GM12878 (cell line): Measurements from ENCODE around the gene C16orf74. TPM values are rescaled to one million over a fixed set of nuclear protein-coding genes. Genes with fewer than 3 reads are reported as not detected.

Source experiments
- ATAC-seq: fragments of 200-7000 bp; cut with Tn5 transposase; 3 replicates; pipeline ENCODE4 v1.9.1; 2020; ENCODE audit warnings: mild to moderate bottlenecking, moderate library complexity
- BruUV-seq: library from RNA; stranded (reverse); fragments of 400-500 nt; replicated peaks from 2 replicates; lab custom pipeline; 2021; lab: Mats Ljungman, UMichigan
- CTCF ChIA-PET: fragments of 300-600 bp; sonication (Branson Sonifier 250); formaldehyde crosslinking; extraction: SDS; loops from one replicate; lab custom pipeline; 2021; ENCODE audit warnings: inconsistent platforms; lab: Yijun Ruan, JAX
- POLR2A ChIA-PET: fragments of 350-600 bp; formaldehyde crosslinking; extraction: SDS; loops from one replicate; lab custom pipeline; 2021; ENCODE audit warnings: inconsistent platforms; lab: Charles Lee
- RAD21 ChIA-PET: fragments of 300-600 bp; sonication (Branson Sonifier 250); formaldehyde crosslinking; loops from one replicate; lab custom pipeline; 2023; ENCODE audit warnings: antibody characterized with exemption; ENCODE audit not compliant: unreplicated experiment; lab: Charles Lee
- SMC1A ChIA-PET: fragments of 300-600 bp; sonication (Branson Sonifier 250); formaldehyde crosslinking; loops from one replicate; lab custom pipeline; 2023; ENCODE audit not compliant: unreplicated experiment, uncharacterized antibody; lab: Charles Lee
- DNase-seq: peaks from one replicate; pipeline ENCODE4 v3.0.0-alpha.2; 2011; ENCODE audit warnings: low read depth, low spot score
- FAIRE-seq: peaks from 3 replicates; lab custom pipeline; 2011; peaks lifted over from hg19 to GRCh38; lab: Jason Lieb, UNC
- H2AFZ ChIP-seq: 2 replicates; pipeline ENCODE4 v1.6.0; 2011; ENCODE audit warnings: low read depth, low read length, control low read depth; ENCODE audit not compliant: control insufficient read depth
- H3K27ac ChIP-seq: 2 replicates; pipeline ENCODE4 v1.5.1; 2011; ENCODE audit warnings: control low read depth; ENCODE audit not compliant: control insufficient read depth, insufficient read depth
- H3K27me3 ChIP-seq, 2 experiments: replicated peaks in 1 of 2; 2 replicates each; pipeline versions ENCODE4 v1.6.0 to v1.6.1; 2011; ENCODE audit warnings: low read length in 1 of 2; ENCODE audit not compliant: control insufficient read depth in 2 of 2, insufficient read depth in 2 of 2
- H3K36me3 ChIP-seq, 2 experiments: 2 replicates each; pipeline ENCODE4 v1.5.1; 2011; ENCODE audit warnings: low read length in 1 of 2; ENCODE audit not compliant: control insufficient read depth in 2 of 2, insufficient read depth in 2 of 2
- H3K4me1 ChIP-seq: 2 replicates; pipeline ENCODE4 v1.6.1; 2011; ENCODE audit warnings: mild to moderate bottlenecking, low read length, moderate library complexity, mixed read lengths; ENCODE audit not compliant: control insufficient read depth, insufficient read depth
- H3K4me2 ChIP-seq: 2 replicates; pipeline ENCODE4 v1.6.0; 2011; ENCODE audit warnings: control low read depth; ENCODE audit not compliant: control insufficient read depth, insufficient read depth
- H3K4me3 ChIP-seq: fragments of 200-600 bp; sonication (generic); 2 replicates; pipeline ENCODE4 v1.5.1; 2016
- H3K79me2 ChIP-seq: 2 replicates; pipeline ENCODE4 v1.6.0; 2011; ENCODE audit warnings: low read length; ENCODE audit not compliant: control insufficient read depth, insufficient read depth
- H3K9ac ChIP-seq: 2 replicates; pipeline ENCODE4 v1.8.0; 2011; ENCODE audit warnings: low read length, control low read depth, mixed read lengths; ENCODE audit not compliant: control insufficient read depth, insufficient read depth
- H3K9me3 ChIP-seq: replicated peaks from 3 replicates; pipeline ENCODE4 v1.5.1; 2011; ENCODE audit warnings: mild to moderate bottlenecking, low read length; ENCODE audit not compliant: control insufficient read depth, insufficient read depth
- H4K20me1 ChIP-seq: 2 replicates; pipeline ENCODE4 v1.6.0; 2011; ENCODE audit not compliant: control insufficient read depth, insufficient read depth
- BMI1 ChIP-seq: fragments of 450-650 bp; IDR thresholded peaks from 2 replicates; pipeline ENCODE4 v1.6.1; 2016; ENCODE audit warnings: mild to moderate bottlenecking, moderate library complexity, borderline replicate concordance
- CEBPZ ChIP-seq: fragments of 150-350 bp; IDR thresholded peaks from 2 replicates; pipeline ENCODE4 v1.6.1; 2016; ENCODE audit warnings: low read depth, low read length
- FOXK2 ChIP-seq: fragments of 450-650 bp; IDR thresholded peaks from 2 replicates; pipeline ENCODE4 v1.6.1; 2017; ENCODE audit warnings: mild to moderate bottlenecking, moderate library complexity
- KAT2A ChIP-seq: conservative IDR thresholded peaks from 2 replicates; pipeline ENCODE4 v1.6.1; 2011; ENCODE audit warnings: low read depth, low read length; ENCODE audit not compliant: control insufficient read depth
- NFIC ChIP-seq: IDR thresholded peaks from 2 replicates; pipeline ENCODE4 v1.6.1; 2012; ENCODE audit warnings: low read depth, mild to moderate bottlenecking, inconsistent platforms, low read length, moderate library complexity
- TCF7 ChIP-seq: IDR thresholded peaks from 2 replicates; pipeline ENCODE4 v1.6.1; 2014; ENCODE audit warnings: antibody characterized with exemption, borderline replicate concordance
- WRNIP1 ChIP-seq: IDR thresholded peaks from 2 replicates; pipeline ENCODE4 v1.6.1; 2011; ENCODE audit warnings: low read depth, low read length, improper control_type of control experiment, borderline replicate concordance
- WGBS: methylation state at CpG from one replicate; pipeline ENCODE4 v1.1.6; 2016; ENCODE audit warnings: low lambda C conversion rate; ENCODE audit not compliant: insufficient replicate concordance, insufficient coverage; ENCODE audit errors: missing lambda C conversion rate; 5-methylcytosine and 5-hydroxymethylcytosine counted together
- in situ Hi-C: fragments of 300-500 bp; cut with MboI; formaldehyde crosslinking; loops from 9 replicates; pipeline ENCODE4 v1.14.3; 2018; ENCODE audit warnings: mixed read lengths
- intact Hi-C: fragments of 100-400 bp; cut with micrococcal nuclease; formaldehyde crosslinking; loops from one replicate; pipeline ENCODE4 v1.14.2; 2022; ENCODE audit not compliant: unreplicated experiment
- polyA plus RNA-seq, 11 experiments: library from polyadenylated mRNA; depleted of rRNA in 4 of 11; unstranded in 6 of 11; stranded (reverse) in 5 of 11; fragments of >200 nt; fragmentation: Nextera tagmentation in 4 of 11; fragmentation: Illumina TruSeq in 1 of 11; extraction: Ambion mirVana in 4 of 11; extraction: Trizol in 1 of 11; gene quantifications; 1 replicate in 1 of 11; 2 replicates in 10 of 11; pipeline versions ENCODE4 v1.2.1 to v1.2.3, GENCODE V29; 2011 to 2016; ENCODE audit warnings: inconsistent platforms in 2 of 11, missing spikeins in 2 of 11, low read depth in 1 of 11
- total RNA-seq, 4 experiments: library from RNA; depleted of rRNA in 3 of 4; stranded (reverse); fragments of >200 nt in 3 of 4; fragmentation: Illumina TruSeq in 1 of 4; extraction: Trizol in 1 of 4; gene quantifications; 2 replicates each; pipeline versions ENCODE4 v1.2.1 to v1.2.3, GENCODE V29; 2013 to 2021
- TF ChIP-seq, protein P1 (sequence below): fragments of 450-650 bp; formaldehyde crosslinking; IDR thresholded peaks from 2 replicates; pipeline ENCODE4 v1.4.0; 2020; ENCODE audit warnings: mild to moderate bottlenecking, moderate library complexity

Gene C16orf74
- total and polyA plus RNA-seq, 10 of the 15 experiments (the other 5 are each of a cell fraction or from before 2014, with no cell fraction given): 0.23 to 20.1 (median 6.8) TPM

DNA sequence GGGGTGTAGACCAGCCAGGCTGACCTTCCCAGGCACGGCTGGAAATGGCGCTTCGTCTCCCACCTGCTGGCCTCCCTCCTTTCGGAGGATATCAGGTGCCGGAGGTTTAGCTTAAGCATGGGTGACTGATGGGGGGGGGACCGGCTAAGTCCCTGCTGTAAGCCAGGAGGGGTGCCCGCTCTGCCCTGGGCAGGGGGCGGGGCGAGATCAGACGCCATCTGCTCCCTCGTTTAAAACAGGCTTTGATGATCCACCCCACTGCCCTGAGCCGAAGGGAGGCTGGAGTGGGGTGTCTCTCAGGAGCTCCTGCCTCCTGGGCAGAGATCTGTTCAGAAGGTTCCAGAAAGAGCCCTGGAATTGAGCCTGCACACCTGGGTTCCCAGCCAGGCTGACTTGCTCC lies 26.0 kb downstream of the C16orf74 start (continued):
- TF ChIP-seq, protein P1, sequence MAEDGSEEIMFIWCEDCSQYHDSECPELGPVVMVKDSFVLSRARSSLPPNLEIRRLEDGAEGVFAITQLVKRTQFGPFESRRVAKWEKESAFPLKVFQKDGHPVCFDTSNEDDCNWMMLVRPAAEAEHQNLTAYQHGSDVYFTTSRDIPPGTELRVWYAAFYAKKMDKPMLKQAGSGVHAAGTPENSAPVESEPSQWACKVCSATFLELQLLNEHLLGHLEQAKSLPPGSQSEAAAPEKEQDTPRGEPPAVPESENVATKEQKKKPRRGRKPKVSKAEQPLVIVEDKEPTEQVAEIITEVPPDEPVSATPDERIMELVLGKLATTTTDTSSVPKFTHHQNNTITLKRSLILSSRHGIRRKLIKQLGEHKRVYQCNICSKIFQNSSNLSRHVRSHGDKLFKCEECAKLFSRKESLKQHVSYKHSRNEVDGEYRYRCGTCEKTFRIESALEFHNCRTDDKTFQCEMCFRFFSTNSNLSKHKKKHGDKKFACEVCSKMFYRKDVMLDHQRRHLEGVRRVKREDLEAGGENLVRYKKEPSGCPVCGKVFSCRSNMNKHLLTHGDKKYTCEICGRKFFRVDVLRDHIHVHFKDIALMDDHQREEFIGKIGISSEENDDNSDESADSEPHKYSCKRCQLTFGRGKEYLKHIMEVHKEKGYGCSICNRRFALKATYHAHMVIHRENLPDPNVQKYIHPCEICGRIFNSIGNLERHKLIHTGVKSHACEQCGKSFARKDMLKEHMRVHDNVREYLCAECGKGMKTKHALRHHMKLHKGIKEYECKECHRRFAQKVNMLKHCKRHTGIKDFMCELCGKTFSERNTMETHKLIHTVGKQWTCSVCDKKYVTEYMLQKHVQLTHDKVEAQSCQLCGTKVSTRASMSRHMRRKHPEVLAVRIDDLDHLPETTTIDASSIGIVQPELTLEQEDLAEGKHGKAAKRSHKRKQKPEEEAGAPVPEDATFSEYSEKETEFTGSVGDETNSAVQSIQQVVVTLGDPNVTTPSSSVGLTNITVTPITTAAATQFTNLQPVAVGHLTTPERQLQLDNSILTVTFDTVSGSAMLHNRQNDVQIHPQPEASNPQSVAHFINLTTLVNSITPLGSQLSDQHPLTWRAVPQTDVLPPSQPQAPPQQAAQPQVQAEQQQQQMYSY (CRISPR knock-in tag): no peak

- H3K4me1 ChIP-seq: no peaks in the 10 kb centered on the region
- RAD21 ChIA-PET: no interaction called here
- WGBS: 50% methylated on average over 20 of the region's 20 CpGs
- H3K36me3 ChIP-seq: no peaks in the 10 kb centered on the region
- FAIRE-seq: no peak
- no TSS peak for BruUV-seq
- no peaks in the 10 kb centered on the region for H3K9me3 ChIP-seq
- H2AFZ ChIP-seq: no peak overlapping the region
- no peak overlapping the region for H3K4me2 ChIP-seq
- intact Hi-C loops: no loop called here
- H3K79me2 ChIP-seq: no peaks in the 10 kb centered on the region
- POLR2A ChIA-PET: no interaction called here
- in situ Hi-C loops: no loop called here
- DNase-seq: no peak
- CTCF ChIA-PET: interaction anchor here (0.6 to 1.5 kb wide), 3 partner anchors 12 to 301 kb away, joined by 3 to 4 read pairs (median 3); no protein-coding TSS in a partner anchor
- SMC1A ChIA-PET: no interaction called here
- no peak overlapping the region for H3K9ac ChIP-seq
- TF ChIP-seq NFIC: no peak
- no peak for TF ChIP-seq WRNIP1
- TF ChIP-seq FOXK2: no peak
- TF ChIP-seq TCF7: no peak
- no peak for TF ChIP-seq KAT2A
- TF ChIP-seq CEBPZ: no peak
- no peak for TF ChIP-seq BMI1
- no peak overlapping the region for H3K27ac ChIP-seq
- no peak overlapping the region for H3K4me3 ChIP-seq
- H3K27me3 ChIP-seq: no peaks in the 10 kb centered on the region; a peak in 2 of 4 replicates
- no peak for ATAC-seq
- H4K20me1 ChIP-seq: no peaks in the 10 kb centered on the region
Measured at GRCh38 chr16:85724126-85724879, 26.6 kb downstream of the C16orf74 start.
